ENCODE results near the gene PLET1.

Gene PLET1

DNA sequence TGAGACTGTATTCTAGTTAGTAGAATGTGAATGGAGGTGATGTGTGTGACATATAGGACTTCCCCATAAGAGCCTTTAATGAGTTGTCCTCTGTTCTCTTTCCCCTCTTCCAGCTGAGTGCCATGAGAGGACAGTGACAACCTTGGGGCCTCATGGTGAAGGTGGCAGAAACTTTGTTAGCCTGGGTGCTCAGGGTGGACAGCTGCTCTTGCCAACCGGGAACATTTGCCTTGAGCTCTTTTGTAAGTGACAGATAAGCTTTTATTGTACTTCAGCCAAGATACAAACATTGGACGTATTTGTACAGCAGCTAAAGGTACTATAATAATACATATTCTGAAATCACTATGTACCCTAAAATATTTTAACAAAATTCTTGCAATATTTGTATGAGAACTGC, 33.0 kb upstream of the PLET1 start:
- no peak overlapping the region for H3K4me3 ChIP-seq (replicated peaks; ENCODE audit: low read depth, low read length)
- TF ChIP-seq, protein P1, sequence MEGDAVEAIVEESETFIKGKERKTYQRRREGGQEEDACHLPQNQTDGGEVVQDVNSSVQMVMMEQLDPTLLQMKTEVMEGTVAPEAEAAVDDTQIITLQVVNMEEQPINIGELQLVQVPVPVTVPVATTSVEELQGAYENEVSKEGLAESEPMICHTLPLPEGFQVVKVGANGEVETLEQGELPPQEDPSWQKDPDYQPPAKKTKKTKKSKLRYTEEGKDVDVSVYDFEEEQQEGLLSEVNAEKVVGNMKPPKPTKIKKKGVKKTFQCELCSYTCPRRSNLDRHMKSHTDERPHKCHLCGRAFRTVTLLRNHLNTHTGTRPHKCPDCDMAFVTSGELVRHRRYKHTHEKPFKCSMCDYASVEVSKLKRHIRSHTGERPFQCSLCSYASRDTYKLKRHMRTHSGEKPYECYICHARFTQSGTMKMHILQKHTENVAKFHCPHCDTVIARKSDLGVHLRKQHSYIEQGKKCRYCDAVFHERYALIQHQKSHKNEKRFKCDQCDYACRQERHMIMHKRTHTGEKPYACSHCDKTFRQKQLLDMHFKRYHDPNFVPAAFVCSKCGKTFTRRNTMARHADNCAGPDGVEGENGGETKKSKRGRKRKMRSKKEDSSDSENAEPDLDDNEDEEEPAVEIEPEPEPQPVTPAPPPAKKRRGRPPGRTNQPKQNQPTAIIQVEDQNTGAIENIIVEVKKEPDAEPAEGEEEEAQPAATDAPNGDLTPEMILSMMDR (IDR thresholded peaks at IDR 0.05; ENCODE audit: low read length, missing control alignments): no peak

GRCh38 chr11:112292785-112293407, 32.2 kb upstream of the PLET1 start:
- TF ChIP-seq, protein P1 (IDR thresholded peaks at IDR 0.05; ENCODE audit: low read length, missing control alignments): no peak
- DNase-seq (ENCODE audit: low read depth): peak; percentile 89
- no peak overlapping the region for H3K4me3 ChIP-seq (replicated peaks; ENCODE audit: low read depth, low read length)

More for the DNA sequence above, 33.0 kb upstream of the PLET1 start:
- DNase-seq (ENCODE audit: low read depth): peak; percentile 22

DNA sequence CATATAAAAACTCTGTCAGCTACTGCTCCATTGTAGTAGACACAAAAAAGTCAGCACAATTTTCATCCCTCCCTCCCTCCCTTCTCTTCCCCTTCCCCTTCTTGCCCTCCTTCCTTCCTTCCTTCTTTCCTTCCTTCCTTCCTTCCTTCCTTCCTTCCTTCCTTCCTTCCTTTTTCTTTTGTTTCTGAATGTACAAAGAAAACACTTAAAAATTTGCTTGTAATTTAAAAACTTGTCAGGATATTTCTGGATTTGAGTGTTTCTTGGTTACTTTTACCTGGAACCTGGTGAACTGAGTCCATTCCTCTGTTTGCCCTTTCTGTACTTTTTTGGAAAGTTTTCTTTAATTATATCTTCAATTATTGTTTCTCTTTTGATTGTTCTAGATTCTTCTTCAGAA, 31.5 kb upstream of the PLET1 start:
- no peak for DNase-seq (ENCODE audit: low read depth)
- no peak overlapping the region for H3K4me3 ChIP-seq (replicated peaks; ENCODE audit: low read depth, low read length)
- TF ChIP-seq, protein P1 (IDR thresholded peaks at IDR 0.05; ENCODE audit: low read length, missing control alignments): no peak

GRCh38 chr11:112291191-112291590, 30.5 kb upstream of the PLET1 start:
- DNase-seq (ENCODE audit: low read depth): no peak
- TF ChIP-seq, protein P1 (IDR thresholded peaks at IDR 0.05; ENCODE audit: low read length, missing control alignments): no peak

DNA sequence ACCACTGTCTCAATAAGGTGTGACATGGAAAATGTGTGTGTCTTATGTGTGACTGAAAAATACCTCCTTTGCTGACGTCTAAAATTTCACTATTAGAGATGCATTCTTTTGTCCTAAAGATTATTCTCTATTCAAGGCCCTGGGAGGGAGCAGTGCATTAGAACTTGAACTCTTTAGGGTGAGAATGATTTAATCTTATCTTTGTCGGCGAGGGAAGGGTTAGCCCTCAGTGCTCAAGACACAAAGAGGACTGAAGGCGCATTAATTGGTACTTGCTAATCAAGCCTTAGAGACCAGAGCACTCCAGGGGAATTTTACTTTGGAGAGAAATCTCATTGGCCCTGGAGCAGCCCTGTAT, 29.8 kb upstream of the PLET1 start:
- DNase-seq (ENCODE audit: low read depth): no peak
- H3K4me3 ChIP-seq (replicated peaks; ENCODE audit: low read depth, low read length): peak overlapping the region; percentile 62
- TF ChIP-seq, protein P1 (IDR thresholded peaks at IDR 0.05; ENCODE audit: low read length, missing control alignments): no peak

More at GRCh38 chr11:112291191-112291590, 30.5 kb upstream of the PLET1 start:
- no peak overlapping the region for H3K4me3 ChIP-seq (replicated peaks; ENCODE audit: low read depth, low read length)

DNA sequence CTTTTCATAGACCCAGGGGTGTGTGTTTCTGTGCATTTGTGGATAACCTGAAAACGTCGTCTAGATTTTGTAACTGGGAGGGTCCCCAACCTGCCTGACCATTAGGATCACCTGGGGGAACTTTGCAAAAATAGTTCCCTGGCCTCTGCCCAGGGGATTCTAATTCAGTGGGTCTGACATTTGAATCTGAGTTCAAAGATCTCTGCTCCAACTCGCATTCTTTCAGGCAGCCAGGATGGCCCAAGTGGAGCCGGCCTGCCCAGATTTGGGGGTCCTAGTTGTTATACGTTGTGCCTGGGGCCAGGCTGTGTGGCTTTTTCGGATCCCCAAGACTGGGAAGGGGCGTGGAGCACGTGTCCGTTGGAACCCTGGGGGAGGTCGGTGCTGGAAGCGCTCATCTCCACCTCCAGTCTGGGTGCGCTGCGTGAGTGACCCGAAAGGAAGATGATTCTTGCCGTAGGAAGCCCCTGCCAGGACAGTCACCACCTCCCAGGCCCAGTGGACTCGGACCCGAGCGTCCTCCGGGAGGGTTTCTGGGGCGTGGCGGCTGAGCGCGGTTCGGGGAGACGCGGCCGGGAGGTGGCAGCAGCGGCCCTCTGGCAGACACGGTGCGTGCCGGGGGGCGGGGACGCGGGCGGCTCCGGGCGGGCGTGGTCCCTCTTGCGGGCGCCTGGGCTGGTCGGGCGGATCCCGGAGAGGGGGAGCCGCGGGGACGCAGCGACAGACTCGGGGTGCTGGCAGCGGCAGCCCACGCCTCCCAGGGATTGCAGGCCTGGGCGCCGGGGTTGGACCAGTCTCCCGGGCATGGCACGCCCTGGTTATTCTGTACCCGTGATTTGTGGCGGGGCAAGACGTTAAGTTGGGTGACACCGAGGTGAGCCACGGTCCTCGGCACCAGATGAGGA, 29.2 kb upstream of the PLET1 start:
- peak; percentile 52 for DNase-seq (ENCODE audit: low read depth)
- TF ChIP-seq, protein P1 (IDR thresholded peaks at IDR 0.05; ENCODE audit: low read length, missing control alignments): peak; percentile 45
- peak overlapping the region; percentile 62 for H3K4me3 ChIP-seq (replicated peaks; ENCODE audit: low read depth, low read length)

All from fibroblast of pulmonary artery (primary cell).